Ovary (tissue), 9 donors: ENCODE data around the gene GTPBP3. TPM values are rescaled to one million over a fixed set of nuclear protein-coding genes. Genes with fewer than 3 reads are reported as not detected.

Source experiments
- DNase-seq, 5 donors: peaks; one replicate each; pipeline ENCODE4 v3.0.0-alpha.2; 2019 to 2020
- H3K27ac ChIP-seq, 2 donors: fragments of 200-600 bp; one replicate each; pipeline versions ENCODE4 v1.5.1 to v1.8.0; 2019 to 2022
- H3K27me3 ChIP-seq: fragments of 200-600 bp; one replicate; pipeline ENCODE4 v1.8.0; 2022
- H3K36me3 ChIP-seq: fragments of 200-600 bp; sonication (generic); one replicate; pipeline ENCODE4 v1.5.1; 2019
- H3K4me1 ChIP-seq: one replicate; pipeline ENCODE4 v1.8.1; 2013; ENCODE audit warnings: mild to moderate bottlenecking, moderate library complexity; ENCODE audit not compliant: insufficient read depth
- H3K4me3 ChIP-seq: fragments of 200-600 bp; sonication (generic); one replicate; pipeline ENCODE4 v1.5.1; 2017
- H3K9me3 ChIP-seq, 2 donors: fragments of 200-600 bp in 1 of 2; sonication (generic) in 1 of 2; one replicate each; pipeline versions ENCODE4 v1.5.1 to v1.8.1; 2013 to 2019; ENCODE audit warnings: mild to moderate bottlenecking in 1 of 2, moderate library complexity in 1 of 2
- EP300 ChIP-seq: sonication (generic); formaldehyde crosslinking; IDR thresholded peaks from one replicate; pipeline ENCODE4 v1.6.1; 2017; ENCODE audit warnings: antibody characterized with exemption
- POLR2A ChIP-seq: fragments of 450-650 bp; IDR thresholded peaks from one replicate; pipeline ENCODE4 v1.6.1; 2017; ENCODE audit warnings: antibody characterized with exemption, mild to moderate bottlenecking, moderate library complexity
- WGBS, 3 donors: extraction: QIAGEN DNeasy Blood & Tissue Kit in 1 of 3; methylation state at CpG; one replicate each; pipeline versions ENCODE4 v1.1.5 to v1.1.7; 2013 to 2017; 5-methylcytosine and 5-hydroxymethylcytosine counted together
- intact Hi-C, 4 donors: fragments of 100-400 bp; cut with DNase I; formaldehyde crosslinking; loops; one replicate each; pipeline versions ENCODE4 v1.11.0 to v1.15.1; 2022 to 2023
- polyA plus RNA-seq, 2 donors: library from polyadenylated mRNA; stranded (reverse); fragments of 200-250 nt in 1 of 2; fragments of 350-450 nt in 1 of 2; fragmentation: Illumina TruSeq in 1 of 2; extraction: RNeasy Lipid Tissue Mini Kit (QIAGEN cat#74804) in 1 of 2; gene quantifications; one replicate each; pipeline ENCODE4 v1.2.3, GENCODE V29; 2013 to 2014
- total RNA-seq, 7 donors: library from RNA; depleted of rRNA in 2 of 7; stranded (reverse); fragments of >200 nt in 2 of 7; fragmentation: NEBNext Ultra II Directional in 3 of 7; extraction: Animal tissue kit (Norgen Biotek cat#: 25700) in 3 of 7; gene quantifications; one replicate each; pipeline versions ENCODE4 v1.1.0 to v1.2.4, GENCODE V29; 2016 to 2023
- TF ChIP-seq, protein P1 (sequence below), 3 donors: fragments of 450-650 bp in 2 of 3; fragments of 200-600 bp in 1 of 3; IDR thresholded peaks; one replicate each; pipeline versions ENCODE4 v1.5.1 to v1.8.0; 2016 to 2022; ENCODE audit warnings: antibody characterized with exemption in 3 of 3, mild to moderate bottlenecking in 1 of 3
- donor health status: DM: no; HTN: no; CAD: no; lungs with moderate emphysema.
- donor health status: DM: no; HTN: no; CAD: no.
- donor health status: Bipolar disorder and iron deficiency.
- donor health status: DM: yes; HTN: yes; CAD: no.
- donor health status: DM: no; HTN: no; CAD: no.
- donor health status: DM: yes; HTN: yes; CAD: no.

GTPBP3 gene
- total and polyA plus RNA-seq, 9 donors = 4.5 to 22.9 (median 16.9) TPM

- intact Hi-C loops = loop anchor here in 3 of 4 donors (2.0 to 10.0 kb wide), 4 partner anchors 44 to 98 kb away; partner anchors contain the start of gene NXNL1 (in 1 of the 3)
- no peak overlapping the region for H3K27ac ChIP-seq
- H3K4me1 ChIP-seq = peaks cover 11% of the 10 kb centered on the region
- H3K9me3 ChIP-seq = no peaks in the 10 kb centered on the region
- no peaks in the 10 kb centered on the region for H3K27me3 ChIP-seq
- TF ChIP-seq EP300 (no peak), POLR2A (peak; percentile 16)
- TF ChIP-seq, protein P1, sequence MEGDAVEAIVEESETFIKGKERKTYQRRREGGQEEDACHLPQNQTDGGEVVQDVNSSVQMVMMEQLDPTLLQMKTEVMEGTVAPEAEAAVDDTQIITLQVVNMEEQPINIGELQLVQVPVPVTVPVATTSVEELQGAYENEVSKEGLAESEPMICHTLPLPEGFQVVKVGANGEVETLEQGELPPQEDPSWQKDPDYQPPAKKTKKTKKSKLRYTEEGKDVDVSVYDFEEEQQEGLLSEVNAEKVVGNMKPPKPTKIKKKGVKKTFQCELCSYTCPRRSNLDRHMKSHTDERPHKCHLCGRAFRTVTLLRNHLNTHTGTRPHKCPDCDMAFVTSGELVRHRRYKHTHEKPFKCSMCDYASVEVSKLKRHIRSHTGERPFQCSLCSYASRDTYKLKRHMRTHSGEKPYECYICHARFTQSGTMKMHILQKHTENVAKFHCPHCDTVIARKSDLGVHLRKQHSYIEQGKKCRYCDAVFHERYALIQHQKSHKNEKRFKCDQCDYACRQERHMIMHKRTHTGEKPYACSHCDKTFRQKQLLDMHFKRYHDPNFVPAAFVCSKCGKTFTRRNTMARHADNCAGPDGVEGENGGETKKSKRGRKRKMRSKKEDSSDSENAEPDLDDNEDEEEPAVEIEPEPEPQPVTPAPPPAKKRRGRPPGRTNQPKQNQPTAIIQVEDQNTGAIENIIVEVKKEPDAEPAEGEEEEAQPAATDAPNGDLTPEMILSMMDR (IDR thresholded peaks at IDR 0.05) = peak; percentile 82 to 94 (median 87)
- H3K4me3 ChIP-seq = peak overlapping the region; percentile 54
- WGBS, 3 donors = 0 to 1% (median 1%) methylated on average over 43 to 50 of the region's 50 CpGs
- peak; percentile 91 to 95 (median 93) for DNase-seq
- H3K36me3 ChIP-seq = no peaks in the 10 kb centered on the region
Observed at GRCh38 chr19:17390665-17391370, 53.5 kb downstream of the GTPBP3 start.

GRCh38 chr19:17391371-17392151 is 54.2 kb downstream of the GTPBP3 start:
- DNase-seq = peak in 1 of 5 donors; percentile 38
- no peaks in the 10 kb centered on the region for H3K36me3 ChIP-seq
- TF ChIP-seq, protein P1 (IDR thresholded peaks at IDR 0.05) = no peak
- TF ChIP-seq POLR2A (no peak), EP300 (no peak)
- intact Hi-C loops = loop anchor here in 3 of 4 donors (2.0 to 10.0 kb wide), 4 partner anchors 45 to 99 kb away; partner anchors contain the start of gene NXNL1 (in 1 of the 3)
- H3K4me3 ChIP-seq = peak overlapping the region; percentile 54
- no peaks in the 10 kb centered on the region for H3K27me3 ChIP-seq
- no peaks in the 10 kb centered on the region for H3K9me3 ChIP-seq
- 6 to 8% (median 8%) methylated on average over 25 to 26 of the region's 26 CpGs for WGBS, 3 donors
- peaks cover 11% of the 10 kb centered on the region for H3K4me1 ChIP-seq
- H3K27ac ChIP-seq = no peak overlapping the region

Other genes with a start within 250 kb of the GTPBP3 start
- gene USE1, start 122.2 kb upstream of the GTPBP3 start, total RNA-seq = 10 to 100 TPM; 23.8 to 42.1 (median 30.9) TPM
- gene USE1, start 122.2 kb upstream of the GTPBP3 start, polyA plus RNA-seq = 10 to 100 TPM; 15.8 to 50.3 TPM
- gene OCEL1, start 111.3 kb upstream of the GTPBP3 start, total RNA-seq = 10 to 100 TPM in 6 of 7 donors, 1 to 10 TPM in 1; 6.4 to 39.8 (median 20.3) TPM
- gene OCEL1, start 111.3 kb upstream of the GTPBP3 start, polyA plus RNA-seq = 10 to 100 TPM; 16.7 to 18.6 TPM
- gene NR2F6, start 91.6 kb upstream of the GTPBP3 start, total RNA-seq = 10 to 100 TPM; 21.5 to 46.4 (median 28.4) TPM
- gene NR2F6, start 91.6 kb upstream of the GTPBP3 start, polyA plus RNA-seq = 10 to 100 TPM in 1 of 2 donors, 1 to 10 TPM in 1; 3.7 to 10.5 TPM
- gene USHBP1, start 72.8 kb upstream of the GTPBP3 start, total RNA-seq = 1 to 10 TPM; 1.5 to 7.0 (median 2.0) TPM
- gene USHBP1, start 72.8 kb upstream of the GTPBP3 start, polyA plus RNA-seq = 1 to 10 TPM; 1.1 to 8.9 TPM
- 10 to 100 TPM; 37.4 to 74.8 (median 57.8) TPM for gene BABAM1, start 70.1 kb upstream of the GTPBP3 start, total RNA-seq
- gene BABAM1, start 70.1 kb upstream of the GTPBP3 start, polyA plus RNA-seq = 10 to 100 TPM; 62.6 to 99.1 TPM
- gene ANKLE1, start 55.7 kb upstream of the GTPBP3 start, total RNA-seq = 1 to 10 TPM in 4 of 7 donors, under 1 TPM in 3; 0.23 to 1.6 (median 1.4) TPM
- under 1 TPM; 0.12 to 0.65 TPM for gene ANKLE1, start 55.7 kb upstream of the GTPBP3 start, polyA plus RNA-seq
- 10 to 100 TPM; 12.4 to 25.1 (median 19.1) TPM for gene ABHD8, start 34.1 kb upstream of the GTPBP3 start, total RNA-seq
- gene ABHD8, start 34.1 kb upstream of the GTPBP3 start, polyA plus RNA-seq = 10 to 100 TPM in 1 of 2 donors, under 1 TPM in 1; 0.55 to 15.3 TPM
- 10 to 100 TPM; 39.5 to 93.4 (median 53.4) TPM for gene MRPL34, start 31.7 kb upstream of the GTPBP3 start, total RNA-seq
- gene MRPL34, start 31.7 kb upstream of the GTPBP3 start, polyA plus RNA-seq = 10 to 100 TPM; 62.7 to 93.0 TPM
- 10 to 100 TPM in 6 of 7 donors, 1 to 10 TPM in 1; 6.3 to 29.3 (median 18.6) TPM for gene DDA1, start 28.0 kb upstream of the GTPBP3 start, total RNA-seq
- 10 to 100 TPM; 29.1 to 32.6 TPM for gene DDA1, start 28.0 kb upstream of the GTPBP3 start, polyA plus RNA-seq
- gene ANO8, start 2.7 kb upstream of the GTPBP3 start, total RNA-seq = 1 to 10 TPM; 2.0 to 8.9 (median 4.0) TPM
- gene ANO8, start 2.7 kb upstream of the GTPBP3 start, polyA plus RNA-seq = 1 to 10 TPM; 2.1 to 3.7 TPM
- gene PLVAP, start 39.8 kb downstream of the GTPBP3 start, total RNA-seq = 10 to 100 TPM in 2 of 7 donors, 1 to 10 TPM in 5; 2.0 to 22.7 (median 8.3) TPM
- 10 to 100 TPM in 1 of 2 donors, 1 to 10 TPM in 1; 2.7 to 15.0 TPM for gene PLVAP, start 39.8 kb downstream of the GTPBP3 start, polyA plus RNA-seq
- 10 to 100 TPM in 1 of 7 donors, 1 to 10 TPM in 5, under 1 TPM in 1; 0.69 to 13.6 (median 6.1) TPM for gene CCDC194, start 56.6 kb downstream of the GTPBP3 start, total RNA-seq
- gene CCDC194, start 56.6 kb downstream of the GTPBP3 start, polyA plus RNA-seq = 1 to 10 TPM; 1.2 to 1.8 TPM
- gene BST2, start 68.1 kb downstream of the GTPBP3 start, total RNA-seq = 100 to 1,000 TPM; 400 to 715 (median 557) TPM
- gene BST2, start 68.1 kb downstream of the GTPBP3 start, polyA plus RNA-seq = 100 to 1,000 TPM; 207 to 760 TPM
- 10 to 100 TPM; 54.4 to 90.4 (median 81.4) TPM for gene MVB12A, start 82.5 kb downstream of the GTPBP3 start, total RNA-seq
- gene MVB12A, start 82.5 kb downstream of the GTPBP3 start, polyA plus RNA-seq = 10 to 100 TPM in 1 of 2 donors, 1 to 10 TPM in 1; 7.6 to 77.8 TPM
- 10 to 100 TPM in 2 of 7 donors, 1 to 10 TPM in 5; 1.4 to 14.1 (median 7.5) TPM for gene TMEM221, start 111.1 kb downstream of the GTPBP3 start, total RNA-seq
- 1 to 10 TPM; 2.5 to 3.2 TPM for gene TMEM221, start 111.1 kb downstream of the GTPBP3 start, polyA plus RNA-seq
- not detected for gene NXNL1, start 123.4 kb downstream of the GTPBP3 start, total RNA-seq
- under 1 TPM in 1 of 2 donors, not detected in 1; 0.11 TPM for gene NXNL1, start 123.4 kb downstream of the GTPBP3 start, polyA plus RNA-seq
- 10 to 100 TPM; 27.3 to 43.1 (median 37.8) TPM for gene SLC27A1, start 133.0 kb downstream of the GTPBP3 start, total RNA-seq
- gene SLC27A1, start 133.0 kb downstream of the GTPBP3 start, polyA plus RNA-seq = 10 to 100 TPM in 1 of 2 donors, 1 to 10 TPM in 1; 4.6 to 42.3 TPM
- gene PGLS, start 174.1 kb downstream of the GTPBP3 start, total RNA-seq = 10 to 100 TPM; 43.9 to 93.0 (median 73.9) TPM
- gene PGLS, start 174.1 kb downstream of the GTPBP3 start, polyA plus RNA-seq = 10 to 100 TPM; 11.0 to 72.3 TPM
- gene COLGALT1, start 218.1 kb downstream of the GTPBP3 start, total RNA-seq = 10 to 100 TPM; 30.4 to 75.2 (median 45.2) TPM
- 10 to 100 TPM; 31.4 to 72.6 TPM for gene COLGALT1, start 218.1 kb downstream of the GTPBP3 start, polyA plus RNA-seq